HCT116 (cell line): ENCODE measurements around the gene S100A11.

Source experiments
- CEBPB ChIP-seq: IDR thresholded peaks from 2 replicates; pipeline ENCODE4 v1.6.1; 2012; ENCODE audit warnings: low read depth
- EZH2 ChIP-seq: fragments of 200-600 bp; sonication (generic); IDR thresholded peaks from 2 replicates; pipeline ENCODE4 v1.6.1; 2017; ENCODE audit warnings: antibody characterized with exemption, mixed run types
- EZH2phosphoT487 ChIP-seq: fragments of 200-600 bp; IDR thresholded peaks from 2 replicates; pipeline ENCODE4 v1.6.1; 2018; ENCODE audit warnings: antibody characterized with exemption, borderline replicate concordance
- POLR2A ChIP-seq: IDR thresholded peaks from 2 replicates; pipeline ENCODE4 v1.7.0; 2011; ENCODE audit warnings: borderline replicate concordance; ENCODE audit not compliant: insufficient read depth, insufficient read length; ENCODE audit errors: extremely low read depth
- POLR2AphosphoS5 ChIP-seq: IDR thresholded peaks from 2 replicates; pipeline ENCODE4 v1.6.1; 2011; ENCODE audit warnings: mild to moderate bottlenecking, low read depth, low read length, moderate library complexity
- RAD21 ChIP-seq: IDR thresholded peaks from 2 replicates; pipeline ENCODE4 v1.6.1; 2012; ENCODE audit warnings: low read depth, mild to moderate bottlenecking
- TCF7L2 ChIP-seq: IDR thresholded peaks from 2 replicates; pipeline ENCODE4 v1.7.0; 2011; ENCODE audit warnings: borderline replicate concordance, inconsistent platforms; ENCODE audit not compliant: insufficient read depth, insufficient read length; ENCODE audit errors: extremely low read depth
- YY1 ChIP-seq: IDR thresholded peaks from 2 replicates; pipeline ENCODE4 v1.6.1; 2011; ENCODE audit warnings: low read length, low read depth, moderate library complexity, mild to moderate bottlenecking; ENCODE audit not compliant: insufficient replicate concordance; ENCODE audit errors: extremely low read depth
- ZFX ChIP-seq: fragments of 450-650 bp; IDR thresholded peaks from 2 replicates; pipeline ENCODE4 v1.6.1; 2017
- ZNF274 ChIP-seq: fragments of 200-500 bp; sonication (Bioruptor generic); IDR thresholded peaks from 2 replicates; pipeline ENCODE4 v1.6.1; 2014; ENCODE audit warnings: mild to moderate bottlenecking, low read depth, low read length, inconsistent platforms
- TF ChIP-seq, protein P1 (sequence below), 3 experiments: fragments of 200-600 bp in 1 of 3; sonication (generic) in 1 of 3; IDR thresholded peaks in 2 of 3; conservative IDR thresholded peaks in 1 of 3; 2 replicates each; pipeline ENCODE4 v1.5.1; 2012 to 2017; ENCODE audit warnings: low read depth in 2 of 3, low read length in 2 of 3, antibody characterized with exemption in 1 of 3, borderline replicate concordance in 1 of 3, control low read depth in 1 of 3, mild to moderate bottlenecking in 1 of 3, mixed read lengths in 1 of 3, mixed run types in 1 of 3, moderate library complexity in 1 of 3; ENCODE audit not compliant: insufficient read depth in 1 of 3
- TF ChIP-seq, protein P2 (sequence below): IDR thresholded peaks from 2 replicates; pipeline ENCODE4 v1.6.1; 2012
- TF ChIP-seq, protein P3 (sequence below): IDR thresholded peaks from 2 replicates; pipeline ENCODE4 v1.6.1; 2012
- TF ChIP-seq, protein P4 (sequence below): IDR thresholded peaks from 2 replicates; pipeline ENCODE4 v1.6.1; 2012; ENCODE audit warnings: low read depth

DNA sequence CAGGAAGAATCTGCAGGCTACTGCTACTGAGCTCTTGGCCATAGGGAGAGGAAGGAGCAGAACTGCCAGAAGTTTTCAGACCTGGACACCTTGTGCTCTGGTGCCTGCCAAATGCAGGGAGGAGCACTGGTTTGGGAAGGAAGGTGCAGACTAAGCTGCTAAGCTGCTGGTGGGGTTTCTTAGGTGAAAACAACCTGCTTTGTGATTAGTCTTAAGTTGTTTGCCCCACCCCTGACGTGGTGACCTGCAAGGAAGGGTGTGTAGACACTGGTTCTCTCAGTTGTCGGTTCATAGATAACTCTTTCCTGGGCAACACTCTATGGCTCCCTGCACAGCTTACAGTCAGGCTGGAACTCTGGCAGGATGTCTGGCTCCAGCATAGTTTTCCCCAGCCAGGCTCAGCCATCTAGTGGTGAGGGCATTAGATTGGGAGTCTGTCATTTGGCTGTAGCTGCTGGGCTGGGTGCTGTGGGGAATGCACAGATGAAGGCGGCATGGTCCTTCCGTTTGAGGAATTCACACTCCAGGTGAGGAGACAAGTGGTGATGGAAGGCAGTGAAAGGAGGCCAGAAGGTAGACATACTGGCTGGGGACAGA, 32.9 kb downstream of the S100A11 start:
- TF ChIP-seq, protein P1, sequence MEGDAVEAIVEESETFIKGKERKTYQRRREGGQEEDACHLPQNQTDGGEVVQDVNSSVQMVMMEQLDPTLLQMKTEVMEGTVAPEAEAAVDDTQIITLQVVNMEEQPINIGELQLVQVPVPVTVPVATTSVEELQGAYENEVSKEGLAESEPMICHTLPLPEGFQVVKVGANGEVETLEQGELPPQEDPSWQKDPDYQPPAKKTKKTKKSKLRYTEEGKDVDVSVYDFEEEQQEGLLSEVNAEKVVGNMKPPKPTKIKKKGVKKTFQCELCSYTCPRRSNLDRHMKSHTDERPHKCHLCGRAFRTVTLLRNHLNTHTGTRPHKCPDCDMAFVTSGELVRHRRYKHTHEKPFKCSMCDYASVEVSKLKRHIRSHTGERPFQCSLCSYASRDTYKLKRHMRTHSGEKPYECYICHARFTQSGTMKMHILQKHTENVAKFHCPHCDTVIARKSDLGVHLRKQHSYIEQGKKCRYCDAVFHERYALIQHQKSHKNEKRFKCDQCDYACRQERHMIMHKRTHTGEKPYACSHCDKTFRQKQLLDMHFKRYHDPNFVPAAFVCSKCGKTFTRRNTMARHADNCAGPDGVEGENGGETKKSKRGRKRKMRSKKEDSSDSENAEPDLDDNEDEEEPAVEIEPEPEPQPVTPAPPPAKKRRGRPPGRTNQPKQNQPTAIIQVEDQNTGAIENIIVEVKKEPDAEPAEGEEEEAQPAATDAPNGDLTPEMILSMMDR (IDR thresholded peaks at IDR 0.05 in 2 of 3, conservative IDR thresholded peaks at IDR 0.05 in 1 of 3; ENCODE audit: borderline replicate concordance in 1 of 3, insufficient read depth in 1 of 3, low read depth in 2 of 3, low read length in 2 of 3), result peak; percentile 7 to 37 (median 15); a peak in 2 of 6 replicates
- TF ChIP-seq, protein P2, sequence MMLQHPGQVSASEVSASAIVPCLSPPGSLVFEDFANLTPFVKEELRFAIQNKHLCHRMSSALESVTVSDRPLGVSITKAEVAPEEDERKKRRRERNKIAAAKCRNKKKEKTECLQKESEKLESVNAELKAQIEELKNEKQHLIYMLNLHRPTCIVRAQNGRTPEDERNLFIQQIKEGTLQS, result no peak
- TF ChIP-seq YY1 (no peak), POLR2A (no peak), EZH2 (no peak), POLR2AphosphoS5 (no peak), CEBPB (no peak), RAD21 (peak; percentile 33; the same call in 1 of the 2 replicates), ZFX (no peak), TCF7L2 (no peak), EZH2phosphoT487 (no peak), ZNF274 (no peak)
- TF ChIP-seq, protein P3, sequence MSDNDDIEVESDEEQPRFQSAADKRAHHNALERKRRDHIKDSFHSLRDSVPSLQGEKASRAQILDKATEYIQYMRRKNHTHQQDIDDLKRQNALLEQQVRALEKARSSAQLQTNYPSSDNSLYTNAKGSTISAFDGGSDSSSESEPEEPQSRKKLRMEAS, result no peak
- TF ChIP-seq, protein P4, sequence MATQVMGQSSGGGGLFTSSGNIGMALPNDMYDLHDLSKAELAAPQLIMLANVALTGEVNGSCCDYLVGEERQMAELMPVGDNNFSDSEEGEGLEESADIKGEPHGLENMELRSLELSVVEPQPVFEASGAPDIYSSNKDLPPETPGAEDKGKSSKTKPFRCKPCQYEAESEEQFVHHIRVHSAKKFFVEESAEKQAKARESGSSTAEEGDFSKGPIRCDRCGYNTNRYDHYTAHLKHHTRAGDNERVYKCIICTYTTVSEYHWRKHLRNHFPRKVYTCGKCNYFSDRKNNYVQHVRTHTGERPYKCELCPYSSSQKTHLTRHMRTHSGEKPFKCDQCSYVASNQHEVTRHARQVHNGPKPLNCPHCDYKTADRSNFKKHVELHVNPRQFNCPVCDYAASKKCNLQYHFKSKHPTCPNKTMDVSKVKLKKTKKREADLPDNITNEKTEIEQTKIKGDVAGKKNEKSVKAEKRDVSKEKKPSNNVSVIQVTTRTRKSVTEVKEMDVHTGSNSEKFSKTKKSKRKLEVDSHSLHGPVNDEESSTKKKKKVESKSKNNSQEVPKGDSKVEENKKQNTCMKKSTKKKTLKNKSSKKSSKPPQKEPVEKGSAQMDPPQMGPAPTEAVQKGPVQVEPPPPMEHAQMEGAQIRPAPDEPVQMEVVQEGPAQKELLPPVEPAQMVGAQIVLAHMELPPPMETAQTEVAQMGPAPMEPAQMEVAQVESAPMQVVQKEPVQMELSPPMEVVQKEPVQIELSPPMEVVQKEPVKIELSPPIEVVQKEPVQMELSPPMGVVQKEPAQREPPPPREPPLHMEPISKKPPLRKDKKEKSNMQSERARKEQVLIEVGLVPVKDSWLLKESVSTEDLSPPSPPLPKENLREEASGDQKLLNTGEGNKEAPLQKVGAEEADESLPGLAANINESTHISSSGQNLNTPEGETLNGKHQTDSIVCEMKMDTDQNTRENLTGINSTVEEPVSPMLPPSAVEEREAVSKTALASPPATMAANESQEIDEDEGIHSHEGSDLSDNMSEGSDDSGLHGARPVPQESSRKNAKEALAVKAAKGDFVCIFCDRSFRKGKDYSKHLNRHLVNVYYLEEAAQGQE, result no peak
